ENCODE data around the gene MBLAC1.

Gene MBLAC1

DNA sequence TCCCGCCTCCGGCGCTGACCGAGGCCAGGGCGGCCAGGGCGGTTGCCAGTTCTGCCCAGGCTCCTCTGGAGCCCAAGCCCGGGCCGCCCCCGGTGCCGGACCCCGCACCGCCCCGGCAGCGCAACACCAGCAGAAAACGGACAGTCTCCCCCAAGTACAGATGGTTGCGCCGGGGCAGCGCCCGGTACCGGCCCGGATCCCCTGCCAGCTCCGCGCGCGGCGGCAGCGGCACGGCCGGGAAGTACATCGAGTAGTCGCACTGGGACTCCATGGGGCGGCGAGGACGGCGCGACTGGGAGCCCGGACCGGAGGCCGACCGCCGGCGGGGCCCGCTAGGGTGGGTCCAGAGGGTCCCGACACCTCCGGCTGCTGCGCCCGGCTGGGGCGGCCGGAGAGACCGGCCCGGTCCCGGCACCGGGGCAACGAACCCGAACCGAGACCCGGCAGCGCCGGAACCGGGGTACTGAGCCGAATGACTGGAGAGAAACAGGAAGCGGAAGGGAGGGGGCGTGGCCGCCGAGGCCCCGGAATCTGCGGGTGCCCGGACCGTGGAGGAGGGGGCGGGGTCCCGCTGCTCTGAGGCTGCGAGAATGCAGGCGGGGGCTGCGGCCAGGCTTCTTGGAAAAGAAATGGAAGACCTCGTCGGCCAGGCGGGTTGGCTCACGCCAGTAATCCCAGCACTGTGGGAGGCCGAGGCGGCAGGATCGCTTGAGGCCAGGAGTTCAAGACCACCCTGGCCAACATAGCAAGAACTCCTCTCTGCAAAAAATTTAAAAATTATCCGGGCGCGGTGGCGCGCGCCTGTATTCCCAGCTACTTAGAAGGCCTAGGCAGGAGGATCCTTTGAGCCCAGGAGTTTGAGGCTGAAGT, 31.7 kb downstream of the MBLAC1 start, which contains the start of gene TRAPPC14:
Gene TRAPPC14, minus strand, starts transcription at position 495 of the 870 bp plus-strand sequence. Its CDS starts 224 bp downstream, at position 271.
- TF ChIP-seq, protein P1, sequence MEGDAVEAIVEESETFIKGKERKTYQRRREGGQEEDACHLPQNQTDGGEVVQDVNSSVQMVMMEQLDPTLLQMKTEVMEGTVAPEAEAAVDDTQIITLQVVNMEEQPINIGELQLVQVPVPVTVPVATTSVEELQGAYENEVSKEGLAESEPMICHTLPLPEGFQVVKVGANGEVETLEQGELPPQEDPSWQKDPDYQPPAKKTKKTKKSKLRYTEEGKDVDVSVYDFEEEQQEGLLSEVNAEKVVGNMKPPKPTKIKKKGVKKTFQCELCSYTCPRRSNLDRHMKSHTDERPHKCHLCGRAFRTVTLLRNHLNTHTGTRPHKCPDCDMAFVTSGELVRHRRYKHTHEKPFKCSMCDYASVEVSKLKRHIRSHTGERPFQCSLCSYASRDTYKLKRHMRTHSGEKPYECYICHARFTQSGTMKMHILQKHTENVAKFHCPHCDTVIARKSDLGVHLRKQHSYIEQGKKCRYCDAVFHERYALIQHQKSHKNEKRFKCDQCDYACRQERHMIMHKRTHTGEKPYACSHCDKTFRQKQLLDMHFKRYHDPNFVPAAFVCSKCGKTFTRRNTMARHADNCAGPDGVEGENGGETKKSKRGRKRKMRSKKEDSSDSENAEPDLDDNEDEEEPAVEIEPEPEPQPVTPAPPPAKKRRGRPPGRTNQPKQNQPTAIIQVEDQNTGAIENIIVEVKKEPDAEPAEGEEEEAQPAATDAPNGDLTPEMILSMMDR (IDR thresholded peaks at IDR 0.05; ENCODE audit: low read depth, low read length, missing control alignments): no peak
- peak within 1 kb of the TSS; percentile 76 for H3K4me3 ChIP-seq (replicated peaks; ENCODE audit: low read depth, low read length)
- no peak for DNase-seq (ENCODE audit: extremely low read depth, low read depth)

DNA sequence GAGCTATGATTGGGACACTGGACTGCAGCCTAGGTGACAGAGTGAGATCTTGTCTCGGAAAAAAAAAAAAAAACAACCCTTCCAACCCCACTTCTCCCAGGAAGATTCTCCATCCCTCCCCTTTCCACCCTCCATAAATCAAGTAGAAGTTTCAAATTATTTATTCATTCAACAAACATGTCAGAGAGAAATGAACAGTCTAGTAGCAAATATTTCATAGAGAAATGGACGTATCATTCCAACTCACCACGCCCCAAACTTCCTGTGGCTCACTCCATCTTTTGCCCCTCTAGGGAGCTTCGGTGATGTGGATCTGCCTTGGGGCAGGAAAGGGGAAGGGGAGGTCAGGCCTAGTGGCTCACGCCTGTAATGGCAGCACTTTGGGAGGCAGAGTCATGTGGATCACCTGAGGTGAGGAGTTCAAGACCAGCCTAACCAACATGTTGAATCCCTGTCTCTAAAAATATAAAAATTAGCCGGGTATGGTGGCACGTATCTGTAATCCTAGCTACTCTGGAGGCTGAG, 32.4 kb downstream of the MBLAC1 start:
- DNase-seq (ENCODE audit: extremely low read depth, low read depth): no peak
- TF ChIP-seq, protein P1 (IDR thresholded peaks at IDR 0.05; ENCODE audit: low read depth, low read length, missing control alignments): no peak
- peak overlapping the region; percentile 76 for H3K4me3 ChIP-seq (replicated peaks; ENCODE audit: low read depth, low read length)

DNA sequence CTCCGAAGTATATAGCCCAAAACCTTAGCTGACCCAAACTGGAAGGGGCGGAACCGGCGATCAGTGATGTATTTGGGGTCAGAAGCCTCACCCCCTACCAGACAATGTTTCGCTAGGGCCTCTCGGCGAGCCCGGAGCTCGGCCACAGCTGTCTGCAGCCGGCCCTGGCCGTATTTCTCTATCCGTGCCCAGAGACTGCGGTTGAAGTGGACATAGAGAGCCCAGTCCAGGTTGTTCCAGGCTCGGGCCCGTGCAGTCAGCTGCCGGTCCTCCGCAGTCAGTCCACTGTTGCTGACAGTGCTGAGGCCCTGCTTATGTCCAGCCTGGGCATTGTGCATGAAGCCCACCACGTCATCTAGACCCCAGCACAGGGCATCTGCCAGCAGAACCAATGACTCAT, 33.3 kb downstream of the MBLAC1 start:
- DNase-seq (ENCODE audit: extremely low read depth, low read depth): no peak
- TF ChIP-seq, protein P1 (IDR thresholded peaks at IDR 0.05; ENCODE audit: low read depth, low read length, missing control alignments): no peak
- no peak overlapping the region for H3K4me3 ChIP-seq (replicated peaks; ENCODE audit: low read depth, low read length)

DNA sequence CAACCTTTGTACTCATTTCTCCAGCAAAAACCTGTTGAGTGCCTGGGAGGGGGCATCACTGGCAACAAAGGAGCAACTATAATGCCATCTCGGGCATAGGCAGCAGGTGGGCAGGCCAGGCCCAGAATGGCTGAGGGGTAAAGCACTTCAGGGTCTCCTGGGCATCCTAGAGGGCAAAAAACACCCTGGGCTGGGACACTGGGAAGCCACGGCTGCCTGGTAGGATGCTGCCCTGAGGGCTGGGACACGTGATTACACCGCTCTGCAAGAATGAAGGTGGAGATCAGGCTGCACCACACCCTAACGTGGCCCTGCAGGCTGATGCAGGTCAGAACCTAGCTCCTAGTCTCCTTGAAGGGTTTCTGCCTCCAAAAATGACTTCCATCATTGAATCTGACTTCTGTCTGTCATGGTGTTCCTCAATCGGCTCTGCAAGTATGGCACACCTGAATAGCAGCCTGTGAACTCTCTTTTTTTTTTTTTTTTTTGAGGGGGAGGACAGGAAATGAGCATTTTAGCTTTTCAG, 36.3 kb downstream of the MBLAC1 start:
- H3K4me3 ChIP-seq (replicated peaks; ENCODE audit: low read depth, low read length): no peak overlapping the region
- DNase-seq (ENCODE audit: extremely low read depth, low read depth): no peak
- TF ChIP-seq, protein P1 (IDR thresholded peaks at IDR 0.05; ENCODE audit: low read depth, low read length, missing control alignments): no peak

DNA sequence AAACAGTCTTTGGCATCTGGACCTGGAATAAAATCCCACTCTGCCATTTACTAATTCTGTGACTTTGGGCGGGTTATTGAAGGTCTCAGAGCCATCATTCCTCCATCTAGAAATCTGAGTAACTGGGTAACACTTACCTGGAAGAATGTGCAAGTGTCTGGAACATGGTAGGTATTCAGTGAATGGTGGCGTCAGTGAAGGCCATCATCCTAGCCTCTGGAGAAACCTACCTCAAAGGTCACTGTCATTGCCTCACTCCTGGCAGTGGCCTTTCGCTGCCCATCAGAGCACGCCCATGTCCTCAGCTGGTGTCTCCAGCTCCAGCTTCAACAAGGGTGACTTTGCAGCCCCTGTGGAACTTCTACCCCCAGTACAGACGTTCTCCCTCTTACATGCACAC, 37.1 kb downstream of the MBLAC1 start:
- no peak for DNase-seq (ENCODE audit: extremely low read depth, low read depth)
- H3K4me3 ChIP-seq (replicated peaks; ENCODE audit: low read depth, low read length): no peak overlapping the region
- TF ChIP-seq, protein P1 (IDR thresholded peaks at IDR 0.05; ENCODE audit: low read depth, low read length, missing control alignments): no peak

DNA sequence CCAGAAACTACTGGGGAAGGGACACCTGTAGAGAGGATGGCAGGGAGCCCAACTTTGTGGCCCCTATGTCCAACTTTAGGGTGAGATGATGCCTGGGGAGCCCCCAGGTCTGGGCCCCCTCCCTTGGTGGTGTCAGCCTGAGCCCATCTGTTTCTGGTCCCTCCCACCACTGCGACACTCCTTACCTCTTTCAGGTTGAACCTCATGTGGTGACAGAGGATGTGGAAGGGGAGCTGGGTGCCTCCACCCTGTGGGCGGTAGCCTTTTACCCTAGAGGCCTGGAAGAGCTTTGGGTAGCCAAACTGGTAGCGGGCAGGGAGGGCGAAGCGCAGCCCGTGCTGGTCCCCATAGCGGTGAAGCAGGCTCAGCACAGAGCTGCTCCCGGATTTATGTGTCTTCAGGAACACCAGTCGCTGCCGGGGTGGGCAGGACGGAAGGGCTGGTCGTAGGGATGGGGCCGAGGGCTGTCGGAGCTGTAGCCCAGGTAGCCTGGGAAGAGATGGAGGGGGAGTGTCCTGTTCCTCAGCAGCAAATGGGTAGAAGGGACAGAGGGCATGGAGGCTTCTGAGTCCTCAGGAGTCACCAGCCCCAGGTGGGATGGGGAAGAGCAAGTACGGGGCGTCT, 39.7 kb downstream of the MBLAC1 start:
- TF ChIP-seq, protein P1 (IDR thresholded peaks at IDR 0.05; ENCODE audit: low read depth, low read length, missing control alignments): no peak
- no peak overlapping the region for H3K4me3 ChIP-seq (replicated peaks; ENCODE audit: low read depth, low read length)
- no peak for DNase-seq (ENCODE audit: extremely low read depth, low read depth)

Data from HFF-Myc (cell line).